Measurements from ENCODE around the gene STAC3. TPM values are rescaled to one million over a fixed set of nuclear protein-coding genes. Genes with fewer than 3 reads are reported as not detected.

Gene STAC3
- total and polyA plus RNA-seq, 9 of the 15 experiments (the other 6 are each of a cell fraction or from before 2014, with no cell fraction given), result 0.45 to 6.4 (median 3.3) TPM

DNA sequence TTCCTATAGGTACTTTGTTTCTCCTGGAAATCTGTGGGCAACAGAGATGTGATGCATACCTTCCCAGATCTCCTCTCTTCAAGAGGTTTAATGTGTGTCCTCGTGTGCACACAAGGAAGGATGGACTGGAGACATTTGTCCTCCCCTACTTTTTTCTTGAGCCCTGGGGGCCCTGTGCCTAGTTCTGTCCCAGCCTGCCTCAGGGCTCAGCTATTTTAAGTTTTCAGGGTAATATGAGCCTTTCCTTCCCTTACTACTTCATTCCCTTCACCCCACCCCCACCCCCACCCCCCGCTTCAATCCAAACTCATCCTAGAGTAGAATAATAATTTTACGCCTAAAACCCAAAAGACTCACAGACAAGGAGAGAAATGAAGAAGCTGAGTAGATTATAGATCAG is 446 bp downstream of the STAC3 start:
- DNase-seq (ENCODE audit: extremely low read depth in 1 of 4, low spot score in 3 of 4) (no peak), FAIRE-seq (no peak), ATAC-seq (no peak)
- Histone ChIP-seq H3K79me2 (ENCODE audit: control insufficient read depth, insufficient read depth, low read length) (no peaks in the 10 kb centered on the region), H3K27ac (ENCODE audit: extremely low read depth, low read depth, low read length) (no peak overlapping the region), H2AFZ (ENCODE audit: low read depth, low read length) (no peak overlapping the region), H3K9me1 (ENCODE audit: control insufficient read depth, insufficient read depth, low read length) (no peaks in the 10 kb centered on the region), H4K20me1 (replicated peaks; ENCODE audit: control insufficient read depth, insufficient read depth, low read length) (no peaks in the 10 kb centered on the region), H3K27me3 (ENCODE audit: control insufficient read depth in 2 of 2, insufficient read depth in 2 of 2, low read length in 2 of 2) (no peaks in the 10 kb centered on the region), H3K4me1 (replicated peaks in 1 of 2; ENCODE audit: control insufficient read depth in 2 of 2, insufficient read depth in 2 of 2, low read length in 2 of 2) (peaks cover 7 to 10% of the 10 kb centered on the region in 2 experiments; a peak in 4 of 5 replicates), H3K9ac (ENCODE audit: insufficient read depth in 1 of 2, low read depth in 2 of 2, low read length in 2 of 2) (no peak overlapping the region), H3K4me2 (ENCODE audit: insufficient read depth, low read length) (no peak overlapping the region), H3K36me3 (ENCODE audit: control insufficient read depth, insufficient read depth, low read length) (no peaks in the 10 kb centered on the region; the same call in 2 of the 3 replicates), H3K9me3 (replicated peaks; ENCODE audit: control insufficient read depth, insufficient read depth, low read depth, low read length) (no peaks in the 10 kb centered on the region), H3K4me3 (no peak overlapping the region)
- POLR2A ChIA-PET, result interaction anchor here (0.9 to 1.7 kb wide), 3 partner anchors 10 to 64 kb away, joined by 3 read pairs; no protein-coding TSS in a partner anchor
- WGBS (ENCODE audit: insufficient coverage, low coverage, missing lambda C conversion rate), result 81% methylated on average over 3 of the region's 3 CpGs
- no TSS peak for BruUV-seq (replicated peaks)
- in situ Hi-C loops (cut with MboI), result no loop called here
- CTCF ChIA-PET (ENCODE audit: low intra/inter-chr PET ratio), result no interaction called here
- intact Hi-C loops (cut with micrococcal nuclease), result no loop called here
- TF ChIP-seq THAP7 (CRISPR knock-in tag; IDR thresholded peaks at IDR 0.05) (no peak), HOMEZ (CRISPR knock-in tag; IDR thresholded peaks at IDR 0.05) (no peak), U2AF2 (optimal IDR thresholded peaks at IDR 0.05; ENCODE audit: low read depth, low read length) (no peak), CUX1 (CRISPR knock-in tag; IDR thresholded peaks at IDR 0.05) (no peak), TRIM24 (IDR thresholded peaks at IDR 0.05) (no peak)
- TF ChIP-seq, protein P1, sequence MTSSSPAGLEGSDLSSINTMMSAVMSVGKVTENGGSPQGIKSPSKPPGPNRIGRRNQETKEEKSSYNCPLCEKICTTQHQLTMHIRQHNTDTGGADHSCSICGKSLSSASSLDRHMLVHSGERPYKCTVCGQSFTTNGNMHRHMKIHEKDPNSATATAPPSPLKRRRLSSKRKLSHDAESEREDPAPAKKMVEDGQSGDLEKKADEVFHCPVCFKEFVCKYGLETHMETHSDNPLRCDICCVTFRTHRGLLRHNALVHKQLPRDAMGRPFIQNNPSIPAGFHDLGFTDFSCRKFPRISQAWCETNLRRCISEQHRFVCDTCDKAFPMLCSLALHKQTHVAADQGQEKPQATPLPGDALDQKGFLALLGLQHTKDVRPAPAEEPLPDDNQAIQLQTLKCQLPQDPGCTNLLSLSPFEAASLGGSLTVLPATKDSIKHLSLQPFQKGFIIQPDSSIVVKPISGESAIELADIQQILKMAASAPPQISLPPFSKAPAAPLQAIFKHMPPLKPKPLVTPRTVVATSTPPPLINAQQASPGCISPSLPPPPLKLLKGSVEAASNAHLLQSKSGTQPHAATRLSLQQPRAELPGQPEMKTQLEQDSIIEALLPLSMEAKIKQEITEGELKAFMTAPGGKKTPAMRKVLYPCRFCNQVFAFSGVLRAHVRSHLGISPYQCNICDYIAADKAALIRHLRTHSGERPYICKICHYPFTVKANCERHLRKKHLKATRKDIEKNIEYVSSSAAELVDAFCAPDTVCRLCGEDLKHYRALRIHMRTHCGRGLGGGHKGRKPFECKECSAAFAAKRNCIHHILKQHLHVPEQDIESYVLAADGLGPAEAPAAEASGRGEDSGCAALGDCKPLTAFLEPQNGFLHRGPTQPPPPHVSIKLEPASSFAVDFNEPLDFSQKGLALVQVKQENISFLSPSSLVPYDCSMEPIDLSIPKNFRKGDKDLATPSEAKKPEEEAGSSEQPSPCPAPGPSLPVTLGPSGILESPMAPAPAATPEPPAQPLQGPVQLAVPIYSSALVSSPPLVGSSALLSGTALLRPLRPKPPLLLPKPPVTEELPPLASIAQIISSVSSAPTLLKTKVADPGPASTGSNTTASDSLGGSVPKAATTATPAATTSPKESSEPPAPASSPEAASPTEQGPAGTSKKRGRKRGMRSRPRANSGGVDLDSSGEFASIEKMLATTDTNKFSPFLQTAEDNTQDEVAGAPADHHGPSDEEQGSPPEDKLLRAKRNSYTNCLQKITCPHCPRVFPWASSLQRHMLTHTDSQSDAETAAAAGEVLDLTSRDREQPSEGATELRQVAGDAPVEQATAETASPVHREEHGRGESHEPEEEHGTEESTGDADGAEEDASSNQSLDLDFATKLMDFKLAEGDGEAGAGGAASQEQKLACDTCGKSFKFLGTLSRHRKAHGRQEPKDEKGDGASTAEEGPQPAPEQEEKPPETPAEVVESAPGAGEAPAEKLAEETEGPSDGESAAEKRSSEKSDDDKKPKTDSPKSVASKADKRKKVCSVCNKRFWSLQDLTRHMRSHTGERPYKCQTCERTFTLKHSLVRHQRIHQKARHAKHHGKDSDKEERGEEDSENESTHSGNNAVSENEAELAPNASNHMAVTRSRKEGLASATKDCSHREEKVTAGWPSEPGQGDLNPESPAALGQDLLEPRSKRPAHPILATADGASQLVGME (CRISPR knock-in tag; IDR thresholded peaks at IDR 0.05), result no peak
- TF ChIP-seq, protein P2, sequence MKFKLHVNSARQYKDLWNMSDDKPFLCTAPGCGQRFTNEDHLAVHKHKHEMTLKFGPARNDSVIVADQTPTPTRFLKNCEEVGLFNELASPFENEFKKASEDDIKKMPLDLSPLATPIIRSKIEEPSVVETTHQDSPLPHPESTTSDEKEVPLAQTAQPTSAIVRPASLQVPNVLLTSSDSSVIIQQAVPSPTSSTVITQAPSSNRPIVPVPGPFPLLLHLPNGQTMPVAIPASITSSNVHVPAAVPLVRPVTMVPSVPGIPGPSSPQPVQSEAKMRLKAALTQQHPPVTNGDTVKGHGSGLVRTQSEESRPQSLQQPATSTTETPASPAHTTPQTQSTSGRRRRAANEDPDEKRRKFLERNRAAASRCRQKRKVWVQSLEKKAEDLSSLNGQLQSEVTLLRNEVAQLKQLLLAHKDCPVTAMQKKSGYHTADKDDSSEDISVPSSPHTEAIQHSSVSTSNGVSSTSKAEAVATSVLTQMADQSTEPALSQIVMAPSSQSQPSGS (CRISPR knock-in tag; IDR thresholded peaks at IDR 0.05), result no peak
